SK-N-SH treated with all-trans-retinoic acid at 6 μM for 48 hours (cell line): ENCODE measurements around the gene KCNA10.

Experiments
- ARNTL ChIP-seq: fragments of 450-650 bp; formaldehyde crosslinking; IDR thresholded peaks from 2 replicates; pipeline ENCODE4 v1.5.0; 2020; ENCODE audit warnings: low read depth, mild to moderate bottlenecking, moderate library complexity, borderline replicate concordance
- BACH2 ChIP-seq: fragments of 250-450 bp; sonication (Bioruptor Pico); IDR thresholded peaks from 2 replicates; pipeline ENCODE4 v1.9.0; 2021; ENCODE audit warnings: mild to moderate bottlenecking, borderline replicate concordance
- CSDC2 ChIP-seq: fragments of 250-450 bp; sonication (Bioruptor Pico); IDR thresholded peaks from 2 replicates; pipeline ENCODE4 v1.5.0; 2020; ENCODE audit warnings: mild to moderate bottlenecking, moderate library complexity
- CSRNP3 ChIP-seq: fragments of 250-450 bp; sonication (Bioruptor Pico); IDR thresholded peaks from 2 replicates; pipeline ENCODE4 v1.5.1; 2021; ENCODE audit warnings: mild to moderate bottlenecking, moderate library complexity
- PATZ1 ChIP-seq: fragments of 250-450 bp; sonication (Bioruptor Pico); IDR thresholded peaks from 2 replicates; pipeline ENCODE4 v1.8.0; 2020; ENCODE audit warnings: mild to moderate bottlenecking, moderate library complexity, borderline replicate concordance
- TCF4 ChIP-seq: fragments of 250-450 bp; sonication (Bioruptor Pico); IDR thresholded peaks from 2 replicates; pipeline ENCODE4 v1.8.0; 2021; ENCODE audit warnings: mild to moderate bottlenecking, moderate library complexity, borderline replicate concordance
- ZFP30 ChIP-seq: fragments of 450-650 bp; formaldehyde crosslinking; IDR thresholded peaks from 2 replicates; pipeline ENCODE4 v1.5.0; 2022; ENCODE audit warnings: mild to moderate bottlenecking, moderate library complexity
- ZNF8 ChIP-seq: fragments of 450-650 bp; formaldehyde crosslinking; IDR thresholded peaks from 2 replicates; pipeline ENCODE4 v1.5.0; 2020; ENCODE audit warnings: mild to moderate bottlenecking, moderate library complexity

GRCh38 chr1:110538075-110538474 is 19.1 kb upstream of the KCNA10 start:
- TF ChIP-seq PATZ1: no peak
- no peak for TF ChIP-seq ARNTL (CRISPR knock-in tag)
- TF ChIP-seq ZNF8: no peak
- TF ChIP-seq BACH2: no peak
- no peak for TF ChIP-seq CSRNP3 (CRISPR knock-in tag)
- no peak for TF ChIP-seq TCF4 (CRISPR knock-in tag)
- TF ChIP-seq ZFP30 (CRISPR knock-in tag): no peak
- no peak for TF ChIP-seq CSDC2 (CRISPR knock-in tag)
